ENCODE measurements around the gene LHPP.

Gene LHPP

DNA sequence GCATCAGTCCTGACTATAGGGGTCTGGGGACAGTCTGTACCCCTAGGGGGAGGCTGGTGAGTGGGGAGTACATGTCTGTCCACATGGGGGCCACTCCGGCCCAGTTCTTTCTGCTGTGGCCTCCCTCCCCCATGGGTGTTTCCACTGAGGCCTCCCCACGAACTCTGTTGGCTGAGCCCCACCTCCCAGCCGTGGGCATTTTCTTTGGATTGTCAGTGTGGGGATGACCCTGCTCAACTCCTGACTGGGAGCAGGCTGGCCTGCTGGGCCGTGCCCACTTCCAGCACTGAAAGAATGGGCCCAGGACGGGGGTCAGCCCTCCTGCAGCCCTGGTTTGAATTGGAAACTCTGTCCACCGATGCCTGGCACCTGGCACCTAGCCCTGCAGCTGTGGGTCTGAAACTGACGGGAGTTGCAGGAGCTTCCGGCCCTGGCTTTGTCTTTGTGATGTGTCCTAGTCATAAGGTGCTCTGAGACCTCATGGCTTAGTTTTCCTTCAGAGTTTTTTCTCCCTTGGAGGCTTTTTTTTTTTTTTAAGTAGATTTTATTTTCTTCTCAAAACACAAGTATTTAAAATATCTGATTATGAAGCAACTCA is 46.5 kb downstream of the LHPP start:
- H3K9me3 ChIP-seq (ENCODE audit: control insufficient read depth, low read depth, low read length): no peaks in the 10 kb centered on the region
- no peak overlapping the region for H3K9ac ChIP-seq (ENCODE audit: low read length)
- no peaks in the 10 kb centered on the region for H3K27me3 ChIP-seq (ENCODE audit: control insufficient read depth, insufficient read depth, low read length)
- no peaks in the 10 kb centered on the region for H3K4me1 ChIP-seq (ENCODE audit: control insufficient read depth, low read depth, low read length)
- H3K27ac ChIP-seq (ENCODE audit: low read length): no peak overlapping the region
- no peak overlapping the region for H3K4me3 ChIP-seq (ENCODE audit: low read length)
- no peaks in the 10 kb centered on the region for H3K36me3 ChIP-seq (ENCODE audit: control insufficient read depth, low read depth, low read length)

DNA sequence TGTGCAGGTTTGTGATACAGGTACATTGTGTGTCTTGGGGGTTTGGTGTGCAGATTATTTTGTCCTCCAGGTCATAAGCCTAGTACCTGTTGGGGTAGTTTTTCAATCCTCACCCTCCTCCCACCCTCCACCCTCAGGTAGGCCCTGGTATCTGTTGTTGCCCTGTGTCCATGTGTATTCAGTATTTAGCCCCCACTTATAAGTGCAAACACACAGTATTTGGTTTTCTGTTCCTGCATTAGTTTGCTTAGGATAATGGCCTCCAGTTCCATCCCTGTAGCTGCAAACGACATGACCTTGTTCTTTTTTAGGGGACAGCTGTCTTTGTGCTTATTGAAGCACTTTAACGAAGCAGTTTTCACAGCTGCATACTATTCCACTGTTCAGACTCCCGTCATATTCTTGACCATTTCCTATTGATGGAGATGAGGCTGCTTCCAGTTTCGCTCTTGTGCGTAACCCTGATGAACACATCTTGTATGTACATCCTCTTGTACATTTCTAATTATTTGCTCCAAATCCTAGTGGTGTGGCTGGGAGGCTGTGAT is 47.4 kb downstream of the LHPP start:
- Histone ChIP-seq H3K4me3 (ENCODE audit: low read length) (no peak overlapping the region), H3K4me1 (ENCODE audit: control insufficient read depth, low read depth, low read length) (no peaks in the 10 kb centered on the region), H3K9me3 (ENCODE audit: control insufficient read depth, low read depth, low read length) (no peaks in the 10 kb centered on the region), H3K27ac (ENCODE audit: low read length) (no peak overlapping the region), H3K27me3 (ENCODE audit: control insufficient read depth, insufficient read depth, low read length) (no peaks in the 10 kb centered on the region), H3K36me3 (ENCODE audit: control insufficient read depth, low read depth, low read length) (no peaks in the 10 kb centered on the region), H3K9ac (ENCODE audit: low read length) (no peak overlapping the region)

DNA sequence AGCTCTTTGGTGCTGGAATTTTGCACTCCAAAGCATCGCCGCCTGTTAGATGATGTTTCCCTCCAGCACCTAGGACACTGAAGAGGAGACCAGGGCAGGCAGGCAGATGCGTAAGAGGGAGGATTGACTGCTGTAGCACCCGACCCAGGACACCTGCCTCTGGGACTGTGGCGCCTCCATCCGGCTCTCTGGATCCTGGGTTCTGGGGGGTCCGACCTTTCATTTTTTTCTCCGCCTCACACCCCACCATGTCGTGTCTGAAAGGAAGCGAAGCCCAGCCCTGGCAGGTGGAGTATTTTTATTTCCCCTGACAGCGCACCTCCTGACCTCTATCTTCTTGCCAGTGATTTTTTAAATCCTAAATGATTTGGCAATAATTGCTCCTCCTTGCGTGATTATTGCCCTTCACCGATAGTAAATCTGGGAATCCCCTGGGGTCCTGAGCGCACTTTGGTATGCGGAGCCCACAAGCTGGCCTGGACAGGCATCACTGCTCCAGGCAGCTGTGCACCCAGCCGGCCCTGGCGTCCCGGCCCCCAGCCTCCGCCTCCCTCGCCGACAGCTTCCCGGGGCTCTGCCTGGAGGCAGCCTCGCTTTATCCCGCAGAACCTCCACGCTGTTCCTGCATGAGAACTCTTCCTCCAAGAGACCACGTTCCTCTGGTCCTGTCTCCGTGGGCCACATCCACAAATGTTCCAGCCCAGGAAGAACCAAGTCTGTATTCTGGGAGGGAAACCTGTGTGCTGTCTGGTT is 48.4 kb downstream of the LHPP start:
- H3K36me3 ChIP-seq (ENCODE audit: control insufficient read depth, low read depth, low read length): no peaks in the 10 kb centered on the region
- no peaks in the 10 kb centered on the region for H3K9me3 ChIP-seq (ENCODE audit: control insufficient read depth, low read depth, low read length)
- no peaks in the 10 kb centered on the region for H3K4me1 ChIP-seq (ENCODE audit: control insufficient read depth, low read depth, low read length)
- H3K9ac ChIP-seq (ENCODE audit: low read length): no peak overlapping the region
- H3K4me3 ChIP-seq (ENCODE audit: low read length): no peak overlapping the region
- no peaks in the 10 kb centered on the region for H3K27me3 ChIP-seq (ENCODE audit: control insufficient read depth, insufficient read depth, low read length)
- no peak overlapping the region for H3K27ac ChIP-seq (ENCODE audit: low read length)

DNA sequence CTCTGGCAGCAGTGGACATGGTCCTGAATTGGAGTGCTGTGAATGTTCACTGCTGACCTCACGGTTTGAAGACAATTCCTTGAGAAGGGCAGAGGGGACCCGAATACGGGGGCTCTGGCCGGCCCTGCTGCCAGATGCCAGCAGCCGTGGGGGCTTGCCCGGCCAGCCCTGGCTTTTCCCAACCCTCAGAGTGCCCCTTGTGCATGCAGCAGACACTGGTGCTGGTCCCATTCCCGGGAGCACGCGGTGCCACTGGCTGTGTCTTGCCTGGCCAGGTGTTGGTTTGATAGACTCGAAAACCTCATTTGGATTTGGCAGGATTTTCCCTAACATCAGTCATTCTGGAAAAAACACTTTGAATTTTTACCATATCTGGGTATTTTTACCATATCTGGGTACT is 49.1 kb downstream of the LHPP start:
- no peak overlapping the region for H3K27ac ChIP-seq (ENCODE audit: low read length)
- H3K27me3 ChIP-seq (ENCODE audit: control insufficient read depth, insufficient read depth, low read length): no peaks in the 10 kb centered on the region
- no peaks in the 10 kb centered on the region for H3K4me1 ChIP-seq (ENCODE audit: control insufficient read depth, low read depth, low read length)
- no peak overlapping the region for H3K9ac ChIP-seq (ENCODE audit: low read length)
- H3K9me3 ChIP-seq (ENCODE audit: control insufficient read depth, low read depth, low read length): no peaks in the 10 kb centered on the region
- no peak overlapping the region for H3K4me3 ChIP-seq (ENCODE audit: low read length)
- H3K36me3 ChIP-seq (ENCODE audit: control insufficient read depth, low read depth, low read length): no peaks in the 10 kb centered on the region

DNA sequence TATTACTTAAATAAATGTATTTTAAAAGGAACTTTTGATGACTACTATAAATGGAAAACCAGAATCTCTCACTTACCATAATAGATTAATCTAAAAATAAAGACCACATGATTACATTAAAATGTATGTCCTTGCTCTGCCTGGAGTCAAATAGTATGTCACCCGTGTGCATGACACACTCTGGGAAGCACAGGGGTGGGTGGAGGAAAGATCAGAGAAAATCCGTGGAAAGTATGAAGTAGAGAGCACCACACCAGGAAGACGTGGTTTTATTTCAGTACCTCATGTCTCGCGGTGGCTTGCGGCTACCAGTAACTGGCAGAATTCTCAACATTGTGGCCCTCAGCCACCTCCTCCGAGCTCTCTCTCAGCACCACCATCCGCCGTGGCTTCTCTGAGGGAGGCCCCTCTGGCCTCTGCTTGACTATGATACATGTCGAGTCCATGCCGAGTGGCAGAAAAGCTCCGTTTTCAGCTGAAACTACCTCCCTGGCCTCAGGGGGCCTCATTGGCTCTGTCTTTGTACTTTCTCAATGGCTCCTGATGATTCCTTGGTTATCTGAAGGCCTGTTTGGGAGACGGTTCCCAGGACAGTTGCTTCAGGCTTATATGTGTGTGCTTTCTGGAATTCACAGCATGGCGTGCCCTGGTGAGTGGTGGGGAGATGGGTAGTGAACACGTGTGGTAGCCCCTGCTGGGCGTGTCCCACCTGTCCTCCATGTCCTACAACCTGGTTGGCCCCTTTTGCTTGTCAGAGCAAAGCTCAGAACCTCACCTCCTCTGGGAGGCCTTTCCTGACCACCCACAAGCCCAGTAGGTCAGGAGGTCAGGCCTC is 49.8 kb downstream of the LHPP start:
- H3K4me1 ChIP-seq (ENCODE audit: control insufficient read depth, low read depth, low read length): no peaks in the 10 kb centered on the region
- no peak overlapping the region for H3K4me3 ChIP-seq (ENCODE audit: low read length)
- H3K36me3 ChIP-seq (ENCODE audit: control insufficient read depth, low read depth, low read length): no peaks in the 10 kb centered on the region
- H3K27me3 ChIP-seq (ENCODE audit: control insufficient read depth, insufficient read depth, low read length): no peaks in the 10 kb centered on the region
- H3K9ac ChIP-seq (ENCODE audit: low read length): no peak overlapping the region
- no peaks in the 10 kb centered on the region for H3K9me3 ChIP-seq (ENCODE audit: control insufficient read depth, low read depth, low read length)
- H3K27ac ChIP-seq (ENCODE audit: low read length): no peak overlapping the region

DNA sequence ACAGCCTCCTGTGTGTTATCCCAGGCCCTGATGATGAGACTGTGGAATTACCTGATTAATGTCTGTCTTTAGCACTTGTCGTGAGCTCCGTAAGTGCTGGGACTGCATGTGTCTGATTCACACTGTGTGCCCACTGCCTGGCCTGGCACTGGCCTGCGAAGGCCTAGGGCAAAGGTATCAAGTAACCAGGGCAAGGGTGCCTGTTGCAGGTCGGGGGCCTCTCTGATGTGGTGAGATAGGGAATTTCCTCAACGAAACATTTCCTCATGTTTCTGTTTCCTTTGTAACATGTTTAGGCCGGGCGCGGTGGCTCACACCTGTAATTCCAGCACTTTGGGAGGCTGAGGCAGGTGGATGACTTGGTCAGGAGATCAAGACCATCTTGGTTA is 50.4 kb downstream of the LHPP start:
- H3K36me3 ChIP-seq (ENCODE audit: control insufficient read depth, low read depth, low read length): no peaks in the 10 kb centered on the region
- H3K4me1 ChIP-seq (ENCODE audit: control insufficient read depth, low read depth, low read length): no peaks in the 10 kb centered on the region
- H3K9ac ChIP-seq (ENCODE audit: low read length): no peak overlapping the region
- no peak overlapping the region for H3K4me3 ChIP-seq (ENCODE audit: low read length)
- no peak overlapping the region for H3K27ac ChIP-seq (ENCODE audit: low read length)
- H3K9me3 ChIP-seq (ENCODE audit: control insufficient read depth, low read depth, low read length): no peaks in the 10 kb centered on the region
- no peaks in the 10 kb centered on the region for H3K27me3 ChIP-seq (ENCODE audit: control insufficient read depth, insufficient read depth, low read length)

DNA sequence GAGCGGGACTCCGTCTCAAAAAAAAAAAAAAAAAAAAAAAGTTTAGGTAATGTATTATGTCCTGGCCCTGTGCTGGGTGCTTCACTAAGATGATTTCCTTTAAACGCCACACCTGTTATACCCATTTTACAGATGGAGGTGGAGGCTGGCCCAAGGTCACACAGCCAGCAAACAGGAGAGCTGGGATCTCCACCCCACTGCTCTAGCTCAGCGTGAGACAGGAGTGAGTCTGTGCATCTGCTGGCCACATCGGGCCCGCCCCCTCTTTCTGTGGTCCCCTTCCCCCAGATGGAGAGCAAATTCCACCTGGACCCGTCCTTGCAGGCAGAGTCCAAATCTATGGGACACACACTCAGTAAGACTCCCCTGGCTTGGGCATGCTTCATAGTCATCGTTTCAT is 51.0 kb downstream of the LHPP start:
- H3K27ac ChIP-seq (ENCODE audit: low read length): no peak overlapping the region
- no peak overlapping the region for H3K4me3 ChIP-seq (ENCODE audit: low read length)
- H3K27me3 ChIP-seq (ENCODE audit: control insufficient read depth, insufficient read depth, low read length): no peaks in the 10 kb centered on the region
- H3K9ac ChIP-seq (ENCODE audit: low read length): no peak overlapping the region
- H3K9me3 ChIP-seq (ENCODE audit: control insufficient read depth, low read depth, low read length): no peaks in the 10 kb centered on the region
- no peaks in the 10 kb centered on the region for H3K36me3 ChIP-seq (ENCODE audit: control insufficient read depth, low read depth, low read length)
- no peaks in the 10 kb centered on the region for H3K4me1 ChIP-seq (ENCODE audit: control insufficient read depth, low read depth, low read length)

DNA sequence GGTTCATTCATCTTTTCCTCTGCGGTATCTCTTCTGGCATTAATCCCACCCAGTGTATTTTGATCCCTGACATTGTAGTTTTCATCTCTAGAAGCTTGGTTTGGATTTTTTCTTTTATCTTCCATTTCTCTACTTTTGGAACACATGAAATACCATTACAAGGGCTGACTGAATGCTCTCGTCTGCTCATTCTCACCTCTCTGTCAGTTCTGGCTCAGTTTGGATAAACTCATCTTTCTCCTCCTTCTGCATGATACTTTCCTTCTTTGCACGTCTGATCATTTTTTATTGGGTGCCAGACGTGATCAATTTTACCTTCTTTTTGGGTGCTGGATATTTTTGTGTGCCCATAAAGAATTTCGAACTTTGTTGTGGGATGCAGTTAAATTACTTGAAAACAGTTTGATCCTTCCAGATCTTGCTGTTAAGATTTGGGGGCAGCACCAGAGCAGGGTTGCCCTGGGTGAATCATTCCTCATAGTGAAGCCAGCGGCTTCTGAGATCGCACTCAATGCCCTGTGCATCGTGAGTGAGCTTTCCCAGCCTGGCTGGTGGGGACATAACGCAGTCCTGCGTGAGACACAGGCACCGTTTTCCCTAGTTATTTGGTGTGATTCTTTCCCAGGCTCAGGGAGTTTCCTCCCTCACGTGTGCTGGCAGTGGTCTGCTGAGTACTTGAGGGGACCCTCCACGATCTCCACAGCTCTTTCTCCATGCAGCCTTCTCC is 53.8 kb downstream of the LHPP start:
- Histone ChIP-seq H3K27ac (ENCODE audit: low read length) (no peak overlapping the region), H3K9ac (ENCODE audit: low read length) (no peak overlapping the region), H3K4me1 (ENCODE audit: control insufficient read depth, low read depth, low read length) (no peaks in the 10 kb centered on the region), H3K36me3 (ENCODE audit: control insufficient read depth, low read depth, low read length) (no peaks in the 10 kb centered on the region), H3K4me3 (ENCODE audit: low read length) (no peak overlapping the region), H3K9me3 (ENCODE audit: control insufficient read depth, low read depth, low read length) (no peaks in the 10 kb centered on the region), H3K27me3 (ENCODE audit: control insufficient read depth, insufficient read depth, low read length) (no peaks in the 10 kb centered on the region)

DNA sequence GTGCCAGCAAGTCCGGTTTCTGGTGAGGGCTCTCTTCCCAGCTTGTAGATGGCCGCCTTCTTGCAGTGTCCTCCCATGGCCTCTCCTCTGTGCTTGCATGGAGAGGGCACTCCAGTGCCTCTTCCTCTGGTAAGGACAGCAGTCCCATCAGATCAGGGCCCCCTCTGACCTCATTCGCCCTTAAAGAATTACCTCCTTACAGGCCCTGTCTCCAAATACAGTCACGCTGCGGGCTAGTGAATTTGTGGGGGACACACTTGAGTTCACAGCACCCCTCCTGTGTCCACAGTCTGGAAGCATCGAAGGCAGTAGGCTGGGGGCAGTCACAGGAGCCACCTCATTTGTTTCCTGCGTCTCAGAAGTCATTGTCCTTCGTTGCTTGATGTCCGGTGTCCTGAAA is 54.6 kb downstream of the LHPP start:
- H3K27ac ChIP-seq (ENCODE audit: low read length): no peak overlapping the region
- H3K27me3 ChIP-seq (ENCODE audit: control insufficient read depth, insufficient read depth, low read length): no peaks in the 10 kb centered on the region
- H3K4me3 ChIP-seq (ENCODE audit: low read length): no peak overlapping the region
- no peaks in the 10 kb centered on the region for H3K36me3 ChIP-seq (ENCODE audit: control insufficient read depth, low read depth, low read length)
- no peaks in the 10 kb centered on the region for H3K4me1 ChIP-seq (ENCODE audit: control insufficient read depth, low read depth, low read length)
- no peak overlapping the region for H3K9ac ChIP-seq (ENCODE audit: low read length)
- no peaks in the 10 kb centered on the region for H3K9me3 ChIP-seq (ENCODE audit: control insufficient read depth, low read depth, low read length)

DNA sequence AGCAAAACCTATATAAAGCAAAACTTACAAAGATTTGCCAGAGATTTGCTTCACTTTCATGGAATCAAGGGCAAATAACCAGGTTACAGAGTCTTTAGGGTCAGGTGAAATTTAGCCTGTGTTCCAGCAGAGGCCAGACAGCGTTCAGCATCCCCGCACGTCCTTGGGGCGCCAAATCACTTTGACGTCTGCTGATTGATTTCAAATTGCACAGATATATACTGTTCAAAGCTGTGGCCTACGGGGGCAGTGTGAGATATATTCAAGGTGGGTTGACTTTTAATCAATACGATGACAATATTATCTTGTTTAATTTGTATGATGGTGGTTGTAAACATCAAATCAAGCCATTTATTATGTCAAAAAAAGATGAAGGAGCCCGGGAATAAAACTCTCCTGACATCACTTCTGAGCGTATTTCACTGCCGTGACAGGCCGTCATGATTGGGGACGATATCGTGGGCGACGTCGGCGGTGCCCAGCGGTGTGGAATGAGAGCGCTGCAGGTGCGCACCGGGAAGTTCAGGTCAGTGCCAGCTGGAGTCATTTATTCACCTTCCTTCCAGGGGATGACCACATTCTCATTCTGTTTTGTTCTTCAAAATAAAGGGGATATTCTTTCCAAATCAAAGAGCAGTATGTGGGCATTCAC is 55.2 kb downstream of the LHPP start:
- Histone ChIP-seq H3K27me3 (ENCODE audit: control insufficient read depth, insufficient read depth, low read length) (no peaks in the 10 kb centered on the region), H3K4me1 (ENCODE audit: control insufficient read depth, low read depth, low read length) (no peaks in the 10 kb centered on the region), H3K27ac (ENCODE audit: low read length) (no peak overlapping the region), H3K9ac (ENCODE audit: low read length) (no peak overlapping the region), H3K36me3 (ENCODE audit: control insufficient read depth, low read depth, low read length) (no peaks in the 10 kb centered on the region), H3K4me3 (ENCODE audit: low read length) (no peak overlapping the region), H3K9me3 (ENCODE audit: control insufficient read depth, low read depth, low read length) (no peaks in the 10 kb centered on the region)

DNA sequence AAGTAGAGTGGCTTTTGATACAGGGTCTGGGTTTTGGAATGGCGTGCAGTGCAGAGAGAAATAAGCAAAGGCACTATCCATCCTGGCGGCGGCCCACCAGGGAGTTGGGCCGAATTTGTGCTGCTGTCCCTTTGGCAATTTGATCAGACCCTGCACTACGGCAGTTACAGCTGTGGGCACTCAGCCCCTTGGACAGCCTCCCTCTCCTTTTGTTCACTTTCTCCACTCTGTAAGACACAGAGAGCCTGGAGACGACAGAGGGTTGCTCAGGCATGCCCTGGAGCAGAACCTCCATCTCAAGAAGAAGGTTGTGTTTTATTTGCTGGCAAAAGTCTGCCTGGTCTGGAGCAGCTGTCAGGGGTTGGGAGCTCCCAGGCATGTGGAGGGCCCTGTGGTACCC is 55.8 kb downstream of the LHPP start:
- Histone ChIP-seq H3K36me3 (ENCODE audit: control insufficient read depth, low read depth, low read length) (no peaks in the 10 kb centered on the region), H3K4me3 (ENCODE audit: low read length) (no peak overlapping the region), H3K27ac (ENCODE audit: low read length) (no peak overlapping the region), H3K27me3 (ENCODE audit: control insufficient read depth, insufficient read depth, low read length) (no peaks in the 10 kb centered on the region), H3K9me3 (ENCODE audit: control insufficient read depth, low read depth, low read length) (no peaks in the 10 kb centered on the region), H3K4me1 (ENCODE audit: control insufficient read depth, low read depth, low read length) (no peaks in the 10 kb centered on the region), H3K9ac (ENCODE audit: low read length) (no peak overlapping the region)
